Natural killer cell (primary cell): ENCODE results near the gene BACH2. TPM values are rescaled to one million over a fixed set of nuclear protein-coding genes. Genes with fewer than 3 reads are reported as not detected.

Experiments
- ATAC-seq, 3 donors: fragments of 150-1000 bp in 2 of 3; fragments of 200-7000 bp in 1 of 3; cut with Tn5 transposase; 1 replicate in 1 of 3; 2 replicates in 2 of 3; pipeline ENCODE4 v1.10.0; 2021; ENCODE audit warnings: mild to moderate bottlenecking in 2 of 3, moderate library complexity in 2 of 3
- DNase-seq, 2 donors: peaks; one replicate each; pipeline versions ENCODE4 v3.0.0 to v3.0.0-alpha.2; 2013 to 2021; ENCODE audit warnings: mixed read lengths in 1 of 2
- H3K27ac ChIP-seq: one replicate; pipeline ENCODE4 v1.5.1; 2013; ENCODE audit warnings: mild to moderate bottlenecking, low read length
- H3K27me3 ChIP-seq: one replicate; pipeline ENCODE4 v1.6.1; 2013; ENCODE audit warnings: low read length; ENCODE audit not compliant: control insufficient read depth, insufficient read depth
- H3K36me3 ChIP-seq: one replicate; pipeline ENCODE4 v1.6.1; 2013; ENCODE audit warnings: low read length; ENCODE audit not compliant: control insufficient read depth, insufficient read depth
- H3K4me1 ChIP-seq: one replicate; pipeline ENCODE4 v1.6.1; 2013; ENCODE audit warnings: low read length; ENCODE audit not compliant: control insufficient read depth, insufficient read depth
- H3K4me3 ChIP-seq: one replicate; pipeline ENCODE4 v1.5.1; 2013; ENCODE audit warnings: low read length
- H3K9me3 ChIP-seq: one replicate; pipeline ENCODE4 v1.6.1; 2013; ENCODE audit warnings: low read length; ENCODE audit not compliant: control insufficient read depth, insufficient read depth
- H3K27ac Mint-ChIP-seq, 2 donors: one replicate each; pipeline ENCODE4 v1.8.0; 2022; ENCODE audit warnings: mild to moderate bottlenecking in 2 of 2, mixed read lengths in 2 of 2, moderate library complexity in 1 of 2
- H3K27me3 Mint-ChIP-seq, 2 donors: one replicate each; pipeline ENCODE4 v1.8.0; 2022; ENCODE audit warnings: low read depth in 2 of 2, mixed read lengths in 2 of 2
- H3K36me3 Mint-ChIP-seq: one replicate; pipeline ENCODE4 v1.8.0; 2022; ENCODE audit warnings: mixed read lengths
- H3K4me1 Mint-ChIP-seq, 2 donors: one replicate each; pipeline ENCODE4 v1.8.0; 2022; ENCODE audit warnings: mixed read lengths in 2 of 2
- H3K4me3 Mint-ChIP-seq: one replicate; pipeline ENCODE4 v1.8.0; 2022; ENCODE audit warnings: mild to moderate bottlenecking, moderate library complexity, mixed read lengths
- H3K9me3 Mint-ChIP-seq, 2 donors: one replicate each; pipeline ENCODE4 v1.8.0; 2022; ENCODE audit warnings: mixed read lengths in 2 of 2
- CTCF ChIP-seq: fragments of 200-600 bp; IDR thresholded peaks from one replicate; pipeline ENCODE4 v1.8.0; 2022; ENCODE audit warnings: antibody characterized with exemption
- WGBS: methylation state at CpG from one replicate; pipeline ENCODE4 v1.1.7; 2013; ENCODE audit warnings: missing lambda C conversion rate; ENCODE audit not compliant: insufficient coverage; 5-methylcytosine and 5-hydroxymethylcytosine counted together
- intact Hi-C: fragments of 100-400 bp; cut with micrococcal nuclease; formaldehyde crosslinking; loops from one replicate; pipeline ENCODE4 v1.14.2; 2022
- total RNA-seq, 4 donors: library from RNA; stranded (reverse); fragments of 120-200 nt in 1 of 4; gene quantifications; one replicate each; pipeline versions ENCODE4 v1.2.3 to v1.2.4, GENCODE V29; 2013 to 2022

BACH2 gene
- total RNA-seq, 3 donors from 2014 or later (not counting 1 experiment from before 2014, with no cell fraction given): 32.1 to 37.8 (median 32.7) TPM

GRCh38 chr6:90328004-90328403, 31.4 kb upstream of the BACH2 start:
- no peaks in the 10 kb centered on the region for H3K36me3 ChIP-seq
- H3K27me3 ChIP-seq: no peaks in the 10 kb centered on the region
- H3K4me1 ChIP-seq: no peaks in the 10 kb centered on the region
- no peak for DNase-seq
- no peak for TF ChIP-seq CTCF
- intact Hi-C loops: no loop called here
- no CpG with 5 or more reads among the region's 1 CpG for WGBS
- H3K4me3 ChIP-seq: no peak overlapping the region
- Mint-ChIP-seq H3K9me3 (no peaks in the 10 kb centered on the region), H3K36me3 (no peaks in the 10 kb centered on the region), H3K27me3 (no peaks in the 10 kb centered on the region), H3K4me1 (no peaks in the 10 kb centered on the region), H3K4me3 (no peak overlapping the region), H3K27ac (no peak overlapping the region)
- no peak overlapping the region for H3K27ac ChIP-seq
- H3K9me3 ChIP-seq: no peaks in the 10 kb centered on the region
- ATAC-seq: no peak

DNA sequence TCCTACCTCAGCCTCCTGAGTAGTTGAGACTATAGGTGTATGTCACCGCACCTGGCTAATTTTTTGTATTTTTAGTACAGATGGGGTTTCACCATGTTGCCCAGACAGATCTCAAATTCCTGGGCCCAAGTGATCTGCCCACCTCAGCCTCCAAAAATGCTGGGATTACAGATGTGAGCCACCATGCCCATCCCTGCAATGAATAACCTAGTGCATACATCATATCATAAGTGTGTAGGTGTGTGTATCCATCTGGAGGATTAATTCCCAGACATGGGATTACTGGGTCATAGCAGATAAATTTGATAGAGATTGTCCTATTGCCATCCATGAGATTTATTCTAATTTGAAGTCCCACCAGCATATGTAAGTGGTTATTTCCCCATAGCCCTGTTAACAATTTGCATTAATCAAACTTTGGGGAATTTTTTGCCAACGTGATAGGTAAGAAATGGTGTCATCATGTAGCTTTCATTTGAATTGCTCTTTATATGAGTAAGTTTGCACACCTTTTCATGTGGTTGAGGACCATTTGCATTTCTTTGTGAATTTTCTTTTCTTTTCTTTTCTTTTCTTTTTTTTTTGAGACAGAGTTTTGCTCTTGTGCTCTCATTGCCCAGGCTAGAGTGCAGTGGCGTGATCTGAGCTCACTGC, 29.9 kb upstream of the BACH2 start:
- no peaks in the 10 kb centered on the region for H3K36me3 ChIP-seq
- H3K27me3 ChIP-seq: no peaks in the 10 kb centered on the region
- 100% methylated on average over 2 of the region's 3 CpGs for WGBS
- no peaks in the 10 kb centered on the region for H3K9me3 Mint-ChIP-seq
- DNase-seq: no peak
- no peaks in the 10 kb centered on the region for H3K27me3 Mint-ChIP-seq
- no peaks in the 10 kb centered on the region for H3K4me1 ChIP-seq
- H3K9me3 ChIP-seq: no peaks in the 10 kb centered on the region
- intact Hi-C loops: no loop called here
- no peak overlapping the region for H3K4me3 ChIP-seq
- no peaks in the 10 kb centered on the region for H3K4me1 Mint-ChIP-seq
- H3K4me3 Mint-ChIP-seq: no peak overlapping the region
- no peak overlapping the region for H3K27ac ChIP-seq
- no peak for TF ChIP-seq CTCF
- H3K27ac Mint-ChIP-seq: no peak overlapping the region
- H3K36me3 Mint-ChIP-seq: no peaks in the 10 kb centered on the region
- ATAC-seq: no peak

- no peaks in the 10 kb centered on the region for H3K4me1 ChIP-seq
- 93% methylated on average over 6 of the region's 6 CpGs for WGBS
- no peak overlapping the region for H3K4me3 ChIP-seq
- no peak overlapping the region for H3K4me3 Mint-ChIP-seq
- H3K27me3 ChIP-seq: no peaks in the 10 kb centered on the region
- no peak for DNase-seq
- no peak for ATAC-seq
- H3K36me3 Mint-ChIP-seq: no peaks in the 10 kb centered on the region
- intact Hi-C loops: no loop called here
- no peaks in the 10 kb centered on the region for H3K36me3 ChIP-seq
- H3K27ac ChIP-seq: no peak overlapping the region
- peaks cover 0 to 4% of the 10 kb centered on the region in 2 donors for H3K27me3 Mint-ChIP-seq
- H3K9me3 Mint-ChIP-seq: no peaks in the 10 kb centered on the region
- no peaks in the 10 kb centered on the region for H3K9me3 ChIP-seq
- no peaks in the 10 kb centered on the region for H3K4me1 Mint-ChIP-seq
- no peak for TF ChIP-seq CTCF
- H3K27ac Mint-ChIP-seq: no peak overlapping the region
Measured at GRCh38 chr6:90323706-90324105, 27.1 kb upstream of the BACH2 start.

DNA sequence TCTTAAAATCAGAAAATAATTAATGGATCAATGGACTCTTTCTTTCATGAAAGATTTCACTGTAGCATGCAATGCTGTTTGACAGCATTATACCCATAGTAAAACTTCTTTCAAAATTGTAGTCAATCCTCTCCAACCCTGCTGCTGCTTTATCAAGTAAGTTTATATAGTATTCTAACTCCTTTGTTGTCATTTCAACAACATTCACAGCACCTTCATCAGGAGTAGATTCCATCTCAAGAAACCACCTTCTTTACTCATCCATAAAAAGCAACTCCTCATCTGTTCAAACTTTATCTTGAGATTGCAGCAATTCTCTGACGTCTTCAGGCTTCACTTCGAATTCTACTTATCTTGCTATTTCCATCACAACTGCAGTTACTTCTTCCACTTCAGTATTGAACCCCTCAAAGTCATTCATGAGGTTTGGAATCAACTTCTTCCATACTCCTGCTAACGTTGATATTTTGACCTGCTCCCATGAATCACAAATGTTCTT, 26.4 kb upstream of the BACH2 start:
- 92% methylated on average over 3 of the region's 3 CpGs for WGBS
- no peaks in the 10 kb centered on the region for H3K4me1 ChIP-seq
- intact Hi-C loops: no loop called here

More for the DNA sequence above, 26.4 kb upstream of the BACH2 start:
- H3K9me3 ChIP-seq: no peaks in the 10 kb centered on the region
- Mint-ChIP-seq H3K27me3 (peaks cover 0 to 4% of the 10 kb centered on the region in 2 donors), H3K27ac (no peak overlapping the region), H3K4me3 (no peak overlapping the region), H3K9me3 (no peaks in the 10 kb centered on the region), H3K4me1 (no peaks in the 10 kb centered on the region), H3K36me3 (no peaks in the 10 kb centered on the region)
- no peak for DNase-seq
- no peak overlapping the region for H3K27ac ChIP-seq
- H3K4me3 ChIP-seq: no peak overlapping the region
- no peak for ATAC-seq
- H3K27me3 ChIP-seq: no peaks in the 10 kb centered on the region
- H3K36me3 ChIP-seq: no peaks in the 10 kb centered on the region
- TF ChIP-seq CTCF: no peak
